Right renal cortex interstitium (tissue), 3 donors: ENCODE data around the gene PLXNB1. TPM values are rescaled to one million over a fixed set of nuclear protein-coding genes. Genes with fewer than 3 reads are reported as not detected.
"Not testable (repeated sequence)": the region's sequence is repeated elsewhere in the genome, so short reads cannot be mapped to it uniquely, and the experiment has no call there.

Experiments
- DNase-seq, 3 donors: peaks; one replicate each; pipeline ENCODE4 v3.0.0-alpha.2; 2013; ENCODE audit warnings: low read depth in 3 of 3, low spot score in 2 of 3
- polyA plus RNA-seq, 3 donors: library from polyadenylated mRNA; unstranded; fragments of 120-200 nt; gene quantifications; one replicate each; pipeline ENCODE4 v1.2.1, GENCODE V29; 2013; ENCODE audit not compliant: insufficient read length in 3 of 3

Gene PLXNB1
- polyA plus RNA-seq, 3 donors, result 140 to 172 (median 150) TPM

DNA sequence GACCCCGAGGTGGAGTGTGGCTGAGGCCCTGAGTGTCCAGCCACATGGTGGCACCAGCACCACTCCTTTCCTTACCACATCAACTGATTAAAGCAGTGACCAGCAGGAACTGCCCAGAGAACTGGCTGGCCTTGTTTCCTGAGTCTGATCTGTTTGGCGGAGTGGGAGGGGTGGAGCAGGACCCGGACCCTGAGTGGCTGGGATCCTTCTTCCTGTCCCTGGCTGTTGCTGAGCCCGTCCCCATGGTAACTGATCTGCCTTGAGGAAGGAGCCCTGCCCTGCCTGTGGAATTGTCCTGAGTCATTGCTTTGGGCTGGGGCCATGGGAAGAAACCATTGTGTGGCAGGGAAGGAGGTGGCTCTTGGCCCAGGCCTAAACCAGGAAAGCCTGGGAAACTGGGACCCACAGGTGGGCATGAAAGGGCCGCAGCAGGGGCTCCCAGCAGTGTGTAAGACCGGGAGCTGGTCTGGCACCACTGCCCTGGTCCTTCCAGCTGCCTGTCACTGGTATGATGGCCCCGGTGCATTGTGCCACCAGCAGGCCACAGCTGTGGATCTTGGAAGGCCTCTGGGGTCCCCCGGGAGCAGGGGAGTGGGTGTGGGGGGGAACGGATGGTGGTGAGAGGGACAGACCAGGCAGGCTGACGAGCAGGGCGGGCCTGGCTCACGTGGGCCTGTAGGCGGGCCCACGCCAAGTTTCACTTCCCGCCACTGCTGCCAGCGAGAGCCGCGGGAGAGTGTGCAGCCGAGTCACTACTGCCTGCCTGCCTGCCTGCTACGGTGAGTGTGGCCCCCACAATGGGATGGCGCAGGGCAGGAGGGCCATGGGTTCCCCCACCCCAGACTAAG is 35.9 kb upstream of the PLXNB1 start:
- DNase-seq, result peak; percentile 93 to 98 (median 97)

DNA sequence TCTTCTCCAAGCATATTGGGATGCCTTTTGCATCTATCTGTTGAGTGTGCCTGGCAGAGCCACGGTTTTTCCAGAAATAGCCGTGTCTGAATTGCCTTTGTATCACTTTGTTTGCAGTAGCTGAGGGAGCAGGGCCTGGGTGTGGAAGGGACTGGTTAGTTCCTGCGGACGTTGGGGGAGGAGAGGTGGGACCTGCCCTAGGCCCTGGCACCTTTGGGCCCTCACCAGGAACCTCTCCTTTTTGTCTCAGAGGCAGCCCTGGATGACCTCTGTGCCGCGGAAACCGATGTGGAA is 35.3 kb upstream of the PLXNB1 start:
- no peak for DNase-seq

DNA sequence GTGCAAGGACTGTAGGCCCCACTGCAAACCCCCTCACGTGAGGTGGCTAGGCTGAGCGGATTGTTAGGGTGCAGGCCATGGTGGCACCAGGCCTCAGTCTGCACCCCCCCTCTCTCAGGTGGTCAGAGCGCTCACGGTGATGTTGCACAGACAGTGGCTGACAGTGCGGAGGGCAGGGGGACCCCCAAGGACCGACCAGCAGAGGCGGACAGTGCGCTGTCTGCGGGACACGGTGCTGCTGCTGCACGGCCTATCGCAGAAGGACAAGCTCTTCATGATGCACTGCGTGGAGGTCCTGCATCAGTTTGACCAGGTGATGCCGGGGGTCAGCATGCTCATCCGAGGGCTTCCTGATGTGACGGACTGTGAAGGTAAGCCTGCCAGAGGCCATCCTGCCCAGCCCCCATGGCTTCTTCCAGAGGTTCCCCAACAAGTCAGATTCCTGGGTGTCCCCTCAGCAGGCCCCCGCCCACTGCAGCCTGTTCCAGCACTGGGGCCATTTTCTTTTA is 34.9 kb upstream of the PLXNB1 start:
- no peak for DNase-seq

DNA sequence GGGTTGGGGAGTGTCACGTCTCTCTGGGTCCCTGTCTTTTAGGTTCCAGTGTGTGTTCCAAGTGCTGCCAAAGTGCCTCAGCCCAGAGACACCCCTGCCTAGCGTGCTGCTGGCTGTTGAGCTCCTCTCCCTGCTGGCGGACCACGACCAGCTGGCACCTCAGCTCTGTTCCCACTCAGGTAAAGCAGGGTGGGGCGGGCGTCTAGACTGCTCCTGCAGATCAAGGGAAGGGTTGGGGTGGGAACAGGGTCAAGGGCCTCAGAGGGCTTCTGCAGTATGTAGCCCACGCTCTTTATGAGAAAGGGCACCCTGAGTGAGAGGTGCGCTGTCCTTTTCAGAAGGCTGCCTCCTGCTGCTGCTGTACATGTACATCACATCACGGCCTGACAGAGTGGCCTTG is 33.8 kb upstream of the PLXNB1 start:
- DNase-seq, result no peak

DNA sequence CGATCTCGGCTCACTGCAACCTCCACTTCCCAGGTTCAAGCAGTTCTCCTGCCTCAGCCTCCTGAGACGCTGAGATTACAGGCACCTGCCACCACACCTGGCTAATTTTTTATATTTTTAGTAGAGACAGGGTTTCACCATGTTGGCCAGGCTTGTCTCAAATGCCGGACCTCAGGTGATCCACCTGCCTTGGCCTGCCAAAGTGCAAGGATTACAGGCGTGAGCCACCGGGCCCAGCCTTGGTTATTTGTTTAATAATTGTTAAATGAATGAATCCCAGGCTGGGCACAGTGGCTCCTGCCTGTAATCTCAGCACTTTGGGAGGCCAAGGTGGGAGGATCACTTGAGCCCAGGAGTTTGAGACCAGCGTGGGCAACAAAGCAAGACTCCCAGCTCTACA is 31.9 kb upstream of the PLXNB1 start:
- DNase-seq, result not testable (repeated sequence)

DNA sequence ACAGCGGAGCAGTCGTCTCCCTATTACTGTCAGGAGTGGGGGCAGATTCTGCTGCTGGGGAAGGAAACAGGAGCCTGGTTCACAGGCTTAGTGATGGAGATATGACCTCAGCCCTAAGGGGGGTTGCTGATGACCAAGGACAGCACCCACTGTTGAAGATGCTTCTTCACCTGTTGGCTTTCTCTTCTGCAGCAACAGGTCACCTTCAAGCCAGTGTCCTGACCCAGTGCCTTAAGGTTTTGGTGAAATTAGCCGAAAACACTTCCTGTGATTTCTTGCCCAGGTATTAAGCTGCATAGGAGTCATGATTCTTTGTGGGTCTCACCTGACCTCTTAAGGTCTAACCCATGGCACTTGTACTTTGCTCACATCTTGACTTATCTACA is 30.6 kb upstream of the PLXNB1 start:
- DNase-seq, result no peak

DNA sequence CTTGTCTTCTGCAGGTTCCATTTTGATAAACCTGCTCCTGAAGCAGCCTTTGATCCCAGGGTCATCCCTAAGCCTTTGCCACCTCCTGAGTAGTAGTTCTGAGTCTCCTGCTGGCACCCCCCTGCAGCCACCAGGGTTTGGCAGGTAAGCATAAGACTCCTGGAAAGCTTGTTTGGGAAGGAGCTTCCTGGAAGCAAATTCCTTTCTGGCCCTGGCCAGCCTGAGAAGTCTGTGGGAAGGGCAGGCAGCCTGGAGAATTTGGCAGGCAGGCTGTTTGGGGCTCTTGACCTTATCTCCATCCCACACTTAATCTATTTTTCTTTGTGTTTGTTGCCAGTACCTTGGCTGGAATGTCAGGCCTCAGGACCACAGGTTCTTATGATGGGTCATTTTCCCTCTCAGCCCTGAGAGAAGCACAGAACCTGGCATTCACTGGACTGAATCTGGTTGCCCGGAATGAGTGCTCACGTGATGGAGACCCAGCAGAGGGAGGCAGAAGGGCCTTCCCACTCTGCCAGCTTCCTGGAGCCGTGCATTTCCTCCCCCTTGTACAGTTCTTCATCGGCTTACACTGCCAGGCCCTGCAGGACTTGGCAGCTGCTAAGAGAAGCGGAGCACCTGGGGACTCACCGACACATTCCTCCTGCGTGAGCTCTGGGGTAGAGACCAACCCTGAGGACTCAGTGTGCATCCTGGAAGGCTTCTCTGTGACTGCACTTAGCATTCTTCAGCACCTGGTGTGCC is 30.1 kb upstream of the PLXNB1 start:
- DNase-seq, result no peak

DNA sequence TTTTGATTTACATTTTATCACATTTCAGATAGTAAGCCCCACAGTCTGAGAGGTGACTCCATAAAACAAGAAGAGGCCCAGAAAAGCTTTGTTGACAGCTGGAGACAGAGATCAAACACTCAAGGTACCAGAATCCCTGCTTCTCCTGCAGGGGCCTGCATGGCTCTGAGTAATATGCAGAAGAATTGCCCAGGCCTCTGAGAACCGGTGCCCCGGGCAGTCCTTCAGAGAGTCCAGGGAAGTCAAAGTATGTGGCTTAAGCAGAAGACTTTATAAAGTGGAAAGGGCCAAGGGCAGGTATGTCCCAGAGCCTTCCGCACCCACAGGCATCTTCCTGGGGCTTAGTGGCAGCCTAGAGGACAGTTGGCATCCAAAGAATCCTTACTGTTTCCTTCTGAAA is 29.4 kb upstream of the PLXNB1 start:
- no peak for DNase-seq

DNA sequence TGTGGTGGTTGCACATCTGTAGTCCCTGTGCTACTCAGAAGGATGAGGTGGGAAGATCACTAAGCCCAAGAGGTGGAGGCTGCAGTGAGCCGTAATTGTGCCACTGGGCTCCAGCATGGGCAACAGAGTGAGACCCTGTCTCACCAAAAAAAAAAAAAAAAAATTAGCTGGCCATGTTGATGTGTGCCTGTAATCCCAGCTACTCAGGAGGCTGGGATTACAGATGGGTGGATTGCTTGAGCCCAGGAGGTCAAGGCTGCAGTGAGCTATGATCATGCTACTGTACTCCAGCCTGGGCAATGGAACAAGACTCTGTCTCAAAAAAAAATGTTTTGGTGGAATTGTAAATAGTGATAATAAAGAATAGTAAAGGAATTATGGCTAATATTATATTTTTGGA is 26.6 kb upstream of the PLXNB1 start:
- no peak for DNase-seq

DNA sequence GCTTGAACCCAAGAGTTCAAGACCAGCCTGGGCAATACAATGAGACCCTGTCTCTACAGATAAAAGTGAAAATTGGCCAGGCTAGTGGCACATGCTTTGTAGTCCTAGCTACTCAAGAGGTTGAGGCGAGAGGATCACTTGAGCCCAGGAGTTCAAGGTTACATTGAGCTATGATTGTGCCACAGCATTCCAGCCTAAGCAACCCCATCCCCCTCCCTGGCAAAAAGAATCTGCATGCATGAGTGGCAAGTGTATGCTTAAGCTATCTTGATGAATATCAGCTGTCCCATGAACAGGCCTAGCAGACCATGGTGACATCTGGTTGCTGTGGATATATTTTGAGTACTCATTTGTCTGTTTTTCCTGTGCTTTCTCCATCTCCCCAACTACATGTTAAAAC is 21.4 kb upstream of the PLXNB1 start:
- DNase-seq, result no peak

DNA sequence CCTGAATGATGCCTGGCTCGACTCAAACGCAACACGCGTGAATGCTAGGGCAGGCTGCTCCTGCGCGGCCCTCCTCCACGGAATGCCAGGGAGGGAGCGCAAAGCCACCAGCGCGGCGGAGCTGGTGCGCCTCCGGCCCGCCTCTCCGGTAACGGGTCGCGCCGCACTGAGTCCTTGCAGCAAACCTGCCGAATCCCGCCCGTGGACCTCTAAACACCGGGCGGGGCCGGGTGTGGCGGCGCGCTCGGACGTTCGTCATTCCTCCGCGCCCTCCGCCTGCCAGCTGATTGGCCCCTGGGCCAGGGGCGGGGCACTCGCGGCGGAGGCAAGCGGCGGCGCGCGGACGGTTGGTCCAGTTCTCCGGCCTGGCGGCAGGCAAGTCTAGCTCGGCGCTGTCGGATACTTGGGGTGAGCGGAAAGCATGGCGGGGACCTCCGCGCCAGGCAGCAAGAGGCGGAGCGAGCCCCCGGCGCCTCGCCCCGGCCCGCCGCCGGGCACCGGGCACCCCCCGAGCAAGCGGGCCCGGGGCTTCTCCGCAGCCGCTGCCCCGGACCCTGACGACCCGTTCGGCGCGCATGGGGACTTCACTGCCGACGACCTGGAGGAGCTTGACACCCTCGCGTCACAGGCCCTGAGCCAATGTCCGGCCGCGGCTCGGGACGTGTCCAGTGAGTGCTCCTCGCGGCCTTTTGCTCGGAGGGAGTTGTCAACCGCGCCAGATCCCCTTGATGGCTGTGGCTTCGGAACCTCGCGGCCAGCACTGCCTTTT is 16.7 kb upstream of the PLXNB1 start, which contains the start of gene ATRIP:
TSS of gene ATRIP (plus strand) at position 313 of the 769 bp plus-strand sequence. CDS start at position 422, 109 bp downstream.
- peak in 1 of 3 donors; percentile 78 for DNase-seq

DNA sequence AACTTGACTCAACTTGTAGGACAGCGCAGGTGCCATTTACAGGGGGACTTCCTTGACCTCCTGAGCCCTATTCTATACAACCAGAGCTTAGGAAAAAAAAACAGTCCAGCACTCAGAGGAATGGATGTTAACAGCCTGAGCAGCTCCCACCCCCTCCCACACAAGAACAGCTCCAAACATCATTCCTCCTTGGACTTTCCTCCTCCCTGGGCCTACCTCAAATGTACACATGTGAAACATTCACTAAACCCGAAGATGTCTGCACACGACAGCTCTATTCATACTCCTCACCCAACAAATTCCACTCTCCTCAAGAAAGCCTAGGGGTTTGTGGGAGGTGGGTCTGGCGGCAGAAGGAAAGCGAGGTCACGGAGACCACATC is 16.1 kb upstream of the PLXNB1 start:
- DNase-seq, result no peak

DNA sequence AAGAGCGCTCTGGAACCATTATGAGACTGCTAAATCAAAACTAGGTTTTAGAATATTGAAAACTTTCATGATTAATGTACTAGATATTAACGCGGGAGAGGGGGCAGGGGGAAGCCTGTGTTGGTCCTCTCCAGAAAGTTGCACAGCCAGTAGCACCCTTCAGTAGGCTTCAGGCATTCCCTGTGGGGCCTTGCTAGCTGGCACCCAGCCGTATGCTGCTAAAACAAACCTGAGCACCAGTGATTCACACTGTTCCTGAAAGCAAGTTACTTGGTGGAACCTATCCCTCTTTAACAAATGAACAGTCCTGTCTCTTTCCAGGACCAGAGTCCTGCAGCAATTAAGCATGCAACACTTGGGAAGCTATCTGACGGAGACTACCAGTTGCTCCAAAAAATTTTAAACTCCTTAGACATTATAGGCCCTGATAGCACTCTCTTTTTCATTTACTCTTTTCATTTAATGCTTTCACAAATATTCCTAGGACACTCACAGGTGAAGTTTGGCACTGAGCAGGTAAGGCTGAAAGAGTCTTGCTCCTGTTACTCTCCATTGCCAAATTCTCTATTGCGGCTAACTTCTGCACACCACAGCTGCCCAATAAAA is 15.5 kb upstream of the PLXNB1 start:
- DNase-seq, result no peak

DNA sequence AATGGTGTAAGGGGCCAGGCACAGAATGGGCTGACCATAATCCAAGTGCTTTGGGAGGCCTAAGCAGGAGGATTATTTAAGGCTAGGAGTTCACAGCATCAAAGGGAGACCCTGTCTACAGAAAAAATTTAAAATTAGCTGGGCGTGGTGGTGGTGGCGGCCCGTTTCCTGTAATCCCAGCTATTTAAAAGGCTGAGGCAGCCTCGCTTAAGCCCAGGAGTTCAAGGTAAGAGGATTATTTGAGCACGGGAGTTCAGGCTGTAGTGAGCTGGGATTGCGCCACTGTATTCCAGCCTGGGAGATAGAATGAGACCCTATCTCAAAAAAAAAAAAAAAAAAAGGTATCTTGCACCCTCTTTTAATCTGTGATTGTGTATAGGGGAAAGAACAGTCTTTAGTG is 12.1 kb upstream of the PLXNB1 start:
- DNase-seq, result no peak

DNA sequence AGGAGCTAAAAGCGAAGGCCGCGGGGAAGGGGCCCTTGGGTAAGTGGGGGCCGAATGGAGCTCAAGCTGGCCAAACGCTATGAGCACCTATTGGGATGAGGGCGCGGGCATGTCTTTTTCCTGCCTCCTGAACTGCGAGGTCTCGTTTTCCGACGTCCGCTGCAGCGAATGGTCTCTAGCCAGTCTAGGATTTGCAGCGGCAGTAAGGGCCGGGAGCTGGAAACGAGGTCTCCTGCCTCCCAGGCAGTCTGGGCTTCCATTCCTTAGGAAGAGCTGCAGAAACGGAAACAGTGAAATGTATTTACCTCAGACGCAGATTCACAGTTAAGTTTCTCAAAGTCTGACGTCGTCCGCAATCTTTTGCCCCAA is 10.7 kb upstream of the PLXNB1 start:
- DNase-seq, result no peak

DNA sequence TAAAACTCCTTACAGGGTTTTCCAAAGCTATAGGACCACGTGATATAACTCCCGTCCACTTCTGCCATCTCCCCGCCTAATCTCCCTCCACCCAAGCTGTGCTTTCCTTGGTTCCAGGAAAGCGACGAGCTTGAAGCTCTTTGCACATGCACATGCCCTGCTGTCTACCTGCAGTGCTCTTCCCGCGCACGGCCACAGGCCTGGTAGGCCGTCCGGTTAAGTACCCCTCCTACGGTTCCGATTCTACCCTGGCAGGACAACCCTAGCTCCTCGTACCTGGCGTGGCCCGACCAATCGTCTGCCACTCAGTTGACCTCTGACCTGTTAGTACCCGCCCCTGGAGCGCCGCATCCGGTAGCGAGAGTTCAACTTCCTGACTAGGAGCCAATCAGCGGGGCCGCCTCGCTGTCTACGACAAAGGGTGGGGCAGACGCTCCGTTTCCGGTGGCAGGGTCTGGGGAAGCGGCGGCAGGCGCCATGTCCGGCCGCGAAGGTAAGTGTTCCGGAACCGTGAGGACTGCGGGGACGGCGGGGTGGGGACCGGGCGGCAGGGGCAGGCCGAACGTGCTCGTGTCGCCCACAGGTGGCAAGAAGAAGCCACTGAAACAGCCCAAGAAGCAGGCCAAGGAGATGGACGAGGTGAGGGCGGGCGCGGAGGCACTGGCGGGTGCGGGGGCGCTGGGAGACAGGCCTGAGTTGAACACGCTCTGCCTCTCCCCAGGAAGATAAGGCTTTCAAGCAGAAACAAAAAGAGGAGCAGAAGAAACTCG is 10.1 kb upstream of the PLXNB1 start, which contains the start of the genes CCDC51 and TMA7:
TSS of gene CCDC51 (minus strand) at position 300 of the 770 bp plus-strand sequence. CDS start 4,991 bp downstream, outside the sequence.
TSS of gene TMA7 (plus strand) at position 438 of the 770 bp plus-strand sequence. CDS start at position 478, 40 bp downstream.
- DNase-seq, result peak; percentile 89 to 93 (median 91)

DNA sequence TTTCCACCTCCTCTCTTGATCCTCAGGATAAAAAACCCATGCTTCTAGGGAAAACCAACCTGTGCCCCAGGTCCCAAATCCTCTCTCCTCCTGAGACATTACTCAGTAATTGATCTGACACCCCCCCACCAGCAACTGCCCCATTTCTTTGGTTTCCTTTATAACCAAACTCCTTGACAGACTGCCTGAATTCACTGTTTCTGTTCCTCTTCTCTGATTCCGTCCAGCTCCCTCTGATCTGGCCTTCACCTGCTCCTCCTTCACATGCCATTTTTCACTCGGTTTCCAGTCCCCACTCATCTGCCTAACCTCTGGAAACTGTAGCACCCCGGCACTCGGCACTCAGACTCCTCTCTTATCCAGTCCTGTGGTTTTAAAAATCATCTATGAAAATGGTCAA is 7.9 kb upstream of the PLXNB1 start:
- no peak for DNase-seq

DNA sequence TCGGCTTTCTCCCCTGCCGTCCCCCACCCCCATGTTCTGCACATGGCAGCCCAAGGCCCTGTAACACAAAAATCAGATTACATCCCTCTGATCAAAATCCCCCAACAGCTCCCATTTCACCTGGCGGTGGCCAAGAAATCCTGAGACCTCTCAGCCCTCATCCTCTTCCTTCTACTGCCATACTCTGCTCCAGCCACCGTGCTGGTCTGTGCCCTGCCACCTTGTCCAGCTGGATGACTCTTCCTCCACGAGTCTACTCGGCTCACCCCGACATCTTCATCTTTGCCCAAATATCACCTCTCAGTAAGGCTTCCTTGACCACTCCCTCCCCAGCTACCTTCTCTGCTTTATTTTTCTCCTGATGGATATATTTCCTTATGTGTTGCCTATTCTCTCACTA is 7.0 kb upstream of the PLXNB1 start:
- DNase-seq, result no peak

DNA sequence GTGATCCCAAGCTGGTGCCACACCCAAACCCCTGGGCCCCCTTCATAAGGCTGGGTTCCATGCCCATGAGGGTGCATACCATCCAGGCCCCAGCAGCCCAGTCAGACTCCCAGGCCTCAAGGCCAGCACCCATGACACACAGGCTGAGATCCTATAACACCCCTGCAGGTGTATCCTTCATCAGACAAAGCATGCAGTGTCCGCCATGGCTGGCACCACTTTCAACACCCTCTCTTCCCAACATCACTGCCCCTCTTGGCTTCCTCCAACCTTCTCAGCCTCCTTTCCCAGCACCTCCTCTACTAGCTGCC is 6.5 kb upstream of the PLXNB1 start:
- DNase-seq, result no peak
